ENCODE results near the gene OPRD1. TPM values are rescaled to one million over a fixed set of nuclear protein-coding genes. Genes with fewer than 3 reads are reported as not detected.
"Not testable (repeated sequence)": the region's sequence is repeated elsewhere in the genome, so short reads cannot be mapped to it uniquely, and the experiment has no call there.

Gene OPRD1
- total RNA-seq, 2 donors from 2014 or later, result not detected

DNA sequence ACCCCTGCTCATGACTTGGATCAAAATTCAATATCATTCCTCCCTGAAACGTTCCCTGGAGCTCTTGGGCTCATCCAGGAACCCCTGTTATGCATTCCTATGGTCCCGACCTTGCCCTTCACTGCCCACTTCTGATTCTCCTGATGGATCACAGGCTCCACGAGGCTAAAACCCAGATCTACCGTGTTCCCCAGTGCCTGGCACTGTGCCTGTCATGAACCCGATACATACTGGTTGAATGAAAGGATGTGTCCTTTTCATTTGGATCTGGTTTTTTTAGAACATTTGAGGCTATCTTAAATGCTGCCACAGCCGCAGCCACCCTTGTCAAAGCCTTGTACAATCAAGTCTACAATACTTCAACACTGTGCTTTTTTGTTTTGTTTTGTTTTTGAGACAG lies 22.2 kb upstream of the OPRD1 start:
- peaks cover 9% of the 10 kb centered on the region in 2 donors for H3K4me1 Mint-ChIP-seq (ENCODE audit: low read depth in 2 of 2)
- H3K9me3 Mint-ChIP-seq, result no peaks in the 10 kb centered on the region
- ATAC-seq (no peak), DNase-seq (ENCODE audit: low spot score) (no peak)
- H3K27me3 Mint-ChIP-seq, result no peaks in the 10 kb centered on the region
- no peak overlapping the region for H3K27ac Mint-ChIP-seq
- no peak overlapping the region for H3K4me3 Mint-ChIP-seq
- no peaks in the 10 kb centered on the region for H3K36me3 Mint-ChIP-seq

DNA sequence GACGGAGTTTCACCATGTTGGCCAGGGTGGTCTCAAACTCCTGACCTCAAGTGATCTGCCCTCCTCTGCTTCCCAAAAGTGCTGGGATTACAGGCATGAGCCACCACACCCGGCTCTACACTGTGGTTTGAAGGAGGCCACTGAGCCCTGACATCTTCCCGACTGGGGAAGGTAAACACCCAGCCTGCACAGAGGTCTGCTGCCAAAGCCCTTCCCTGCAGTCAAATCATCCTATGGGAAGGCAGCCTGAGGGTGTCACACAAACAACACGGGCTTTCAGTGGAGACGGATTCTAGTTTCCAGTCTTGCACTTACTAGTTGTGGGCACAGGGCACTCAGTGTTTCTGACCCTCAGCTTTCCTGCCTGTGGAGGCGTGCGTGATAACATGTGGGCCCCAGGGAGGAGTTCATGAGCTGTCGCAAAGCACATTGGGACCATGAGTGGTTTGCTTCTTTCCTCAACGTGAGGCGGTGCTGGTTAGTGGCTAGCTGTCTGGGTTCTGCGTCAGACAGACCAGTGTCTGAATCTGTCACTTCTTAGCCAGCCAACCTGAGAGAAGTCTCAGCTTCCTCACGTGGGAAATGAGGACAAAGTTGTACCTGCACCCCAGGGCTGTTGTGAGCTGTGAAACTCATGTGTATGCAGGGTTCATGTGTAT lies 21.5 kb upstream of the OPRD1 start:
- Mint-ChIP-seq H3K27me3 (no peaks in the 10 kb centered on the region), H3K4me3 (no peak overlapping the region), H3K9me3 (no peaks in the 10 kb centered on the region), H3K36me3 (no peaks in the 10 kb centered on the region), H3K4me1 (ENCODE audit: low read depth in 2 of 2) (peaks cover 2 to 3% of the 10 kb centered on the region in 2 donors), H3K27ac (no peak overlapping the region)
- ATAC-seq (no peak), DNase-seq (ENCODE audit: low spot score) (no peak)

GRCh38 chr1:28791929-28792328 lies 20.0 kb upstream of the OPRD1 start:
- not testable (repeated sequence) for DNase-seq (ENCODE audit: low spot score); H3K4me1 Mint-ChIP-seq (ENCODE audit: low read depth in 2 of 2); H3K36me3 Mint-ChIP-seq; H3K9me3 Mint-ChIP-seq; H3K4me3 Mint-ChIP-seq; H3K27me3 Mint-ChIP-seq; ATAC-seq; H3K27ac Mint-ChIP-seq

DNA sequence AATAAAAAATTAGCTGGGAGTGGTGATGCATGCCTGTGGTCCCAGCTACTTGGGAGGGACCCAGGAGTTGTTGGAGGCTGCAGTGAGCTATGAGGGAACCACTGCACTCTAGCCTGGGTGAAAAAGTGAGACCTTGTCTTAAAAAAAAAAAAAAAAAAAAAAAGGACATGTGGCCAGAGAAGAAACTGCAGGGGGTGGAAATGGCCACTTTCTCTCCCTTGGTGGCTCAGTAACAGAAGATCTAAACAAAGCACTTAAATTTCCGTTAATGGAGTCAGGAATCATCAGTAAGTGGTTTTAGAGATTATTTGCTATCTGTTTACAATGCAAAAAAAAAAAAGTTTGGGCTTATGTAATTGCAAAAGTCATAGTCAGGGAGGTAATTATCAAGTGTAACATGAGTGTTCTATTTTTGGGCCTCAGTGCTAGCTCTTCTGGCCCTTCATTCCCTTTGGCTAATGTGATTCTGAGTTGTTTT lies 19.3 kb upstream of the OPRD1 start:
- no peaks in the 10 kb centered on the region for H3K36me3 Mint-ChIP-seq
- no peak for DNase-seq (ENCODE audit: low spot score)
- H3K4me3 Mint-ChIP-seq, result no peak overlapping the region
- no peaks in the 10 kb centered on the region for H3K4me1 Mint-ChIP-seq (ENCODE audit: low read depth in 2 of 2)
- H3K9me3 Mint-ChIP-seq, result no peaks in the 10 kb centered on the region
- H3K27ac Mint-ChIP-seq, result no peak overlapping the region
- H3K27me3 Mint-ChIP-seq, result peaks cover 4 to 8% of the 10 kb centered on the region in 2 donors
- ATAC-seq, result no peak

DNA sequence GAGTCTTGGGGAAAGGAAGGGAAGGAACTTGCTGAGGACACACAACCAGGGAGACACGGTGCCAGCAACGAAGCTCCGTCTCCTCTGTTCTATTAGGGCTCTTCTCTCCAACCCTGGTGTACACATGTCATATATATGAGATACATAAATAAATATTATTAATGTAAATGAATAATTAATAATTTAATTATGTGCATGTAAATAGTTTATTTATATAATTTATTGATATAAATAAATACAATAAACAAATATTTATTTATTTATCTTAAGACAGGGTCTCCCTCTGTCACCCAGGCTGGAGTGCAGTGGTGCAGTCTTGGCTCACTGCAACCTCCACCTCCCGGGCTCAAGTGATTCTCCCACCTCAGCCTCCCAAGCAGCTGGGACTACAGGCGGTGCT lies 17.4 kb upstream of the OPRD1 start:
- not testable (repeated sequence) for H3K4me3 Mint-ChIP-seq; H3K9me3 Mint-ChIP-seq; H3K36me3 Mint-ChIP-seq; DNase-seq (ENCODE audit: low spot score); H3K4me1 Mint-ChIP-seq (ENCODE audit: low read depth in 2 of 2); H3K27ac Mint-ChIP-seq; ATAC-seq
- peaks cover 4 to 16% of the 10 kb centered on the region in 2 donors for H3K27me3 Mint-ChIP-seq

- H3K4me3 Mint-ChIP-seq, result no peak overlapping the region
- H3K4me1 Mint-ChIP-seq (ENCODE audit: low read depth in 2 of 2), result no peaks in the 10 kb centered on the region
- peaks cover 4 to 16% of the 10 kb centered on the region in 2 donors for H3K27me3 Mint-ChIP-seq
- H3K36me3 Mint-ChIP-seq, result no peaks in the 10 kb centered on the region
- H3K9me3 Mint-ChIP-seq, result no peaks in the 10 kb centered on the region
- DNase-seq (ENCODE audit: low spot score), result no peak
- H3K27ac Mint-ChIP-seq, result no peak overlapping the region
- ATAC-seq, result no peak
These were observed 15.4 kb upstream of the OPRD1 start for GRCh38 chr1:28796352-28797211.

GRCh38 chr1:28800324-28800723 lies 11.6 kb upstream of the OPRD1 start:
- Mint-ChIP-seq H3K4me1 (ENCODE audit: low read depth in 2 of 2) (no peaks in the 10 kb centered on the region), H3K4me3 (no peak overlapping the region), H3K27ac (no peak overlapping the region), H3K36me3 (no peaks in the 10 kb centered on the region), H3K27me3 (peaks cover 8 to 16% of the 10 kb centered on the region in 2 donors), H3K9me3 (no peaks in the 10 kb centered on the region)
- DNase-seq (ENCODE audit: low spot score) (no peak), ATAC-seq (no peak)

DNA sequence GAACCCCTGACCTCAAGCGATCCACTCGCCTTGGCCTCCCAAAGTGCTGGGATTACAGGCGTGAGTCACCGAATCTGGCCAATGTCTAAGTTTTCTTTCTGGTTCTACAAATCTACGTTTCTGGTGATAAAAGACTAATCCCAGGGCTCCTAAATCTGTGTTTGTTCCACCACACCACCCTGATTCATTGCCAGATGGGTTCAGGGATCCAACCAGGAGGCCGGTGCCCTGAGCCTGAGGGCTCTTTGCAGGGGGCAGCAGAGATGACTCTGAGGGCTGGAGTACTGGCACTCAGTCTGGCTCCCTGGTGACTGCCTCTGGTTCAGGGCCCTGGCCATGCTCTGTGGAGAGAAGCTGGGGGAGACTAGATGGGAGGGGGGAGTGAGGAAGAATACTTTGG lies 10.5 kb upstream of the OPRD1 start:
- Mint-ChIP-seq H3K36me3 (no peaks in the 10 kb centered on the region), H3K27ac (no peak overlapping the region), H3K4me1 (ENCODE audit: low read depth in 2 of 2) (no peaks in the 10 kb centered on the region), H3K4me3 (no peak overlapping the region), H3K9me3 (no peaks in the 10 kb centered on the region), H3K27me3 (peaks cover 4 to 11% of the 10 kb centered on the region in 2 donors)
- no peak for ATAC-seq
- DNase-seq (ENCODE audit: low spot score), result peak; percentile 6

DNA sequence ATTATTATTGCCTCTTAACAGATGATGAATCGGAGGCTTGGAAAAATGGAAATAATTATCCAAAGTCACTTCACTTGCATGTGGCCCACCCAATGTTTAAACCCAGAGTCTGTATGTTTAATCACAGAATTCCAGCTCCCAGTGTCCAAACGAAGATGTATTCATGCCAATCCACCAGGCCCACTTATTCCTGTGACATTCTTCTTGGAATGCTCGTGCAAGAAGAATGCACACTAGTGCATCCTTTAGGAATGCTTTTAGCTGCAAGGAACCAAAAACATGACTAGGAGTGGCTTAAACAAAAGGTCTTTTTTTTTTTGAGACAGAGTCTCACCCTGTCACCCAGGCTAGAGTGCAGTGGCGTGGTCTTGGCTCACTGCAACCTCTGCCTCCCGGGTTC lies 8.9 kb upstream of the OPRD1 start:
- Mint-ChIP-seq H3K36me3 (no peaks in the 10 kb centered on the region), H3K27ac (no peak overlapping the region), H3K9me3 (no peaks in the 10 kb centered on the region), H3K4me1 (ENCODE audit: low read depth in 2 of 2) (no peaks in the 10 kb centered on the region), H3K4me3 (no peak overlapping the region), H3K27me3 (peaks cover 7 to 9% of the 10 kb centered on the region in 2 donors)
- DNase-seq (ENCODE audit: low spot score) (no peak), ATAC-seq (no peak)

- H3K27ac Mint-ChIP-seq, result no peak overlapping the region
- peak; percentile 28 for DNase-seq (ENCODE audit: low spot score)
- peaks cover 5 to 7% of the 10 kb centered on the region in 2 donors for H3K27me3 Mint-ChIP-seq
- ATAC-seq, result no peak
- no peaks in the 10 kb centered on the region for H3K9me3 Mint-ChIP-seq
- H3K36me3 Mint-ChIP-seq, result no peaks in the 10 kb centered on the region
- no peak overlapping the region for H3K4me3 Mint-ChIP-seq
- H3K4me1 Mint-ChIP-seq (ENCODE audit: low read depth in 2 of 2), result no peaks in the 10 kb centered on the region
These were observed 8.3 kb upstream of the OPRD1 start for GRCh38 chr1:28803662-28804061.

GRCh38 chr1:28804071-28804470 lies 7.9 kb upstream of the OPRD1 start:
- Mint-ChIP-seq H3K27me3 (peaks cover 1 to 7% of the 10 kb centered on the region in 2 donors), H3K4me1 (ENCODE audit: low read depth in 2 of 2) (no peaks in the 10 kb centered on the region), H3K27ac (no peak overlapping the region), H3K36me3 (no peaks in the 10 kb centered on the region), H3K9me3 (no peaks in the 10 kb centered on the region), H3K4me3 (no peak overlapping the region)
- ATAC-seq (no peak), DNase-seq (ENCODE audit: low spot score) (peak; percentile 34)

DNA sequence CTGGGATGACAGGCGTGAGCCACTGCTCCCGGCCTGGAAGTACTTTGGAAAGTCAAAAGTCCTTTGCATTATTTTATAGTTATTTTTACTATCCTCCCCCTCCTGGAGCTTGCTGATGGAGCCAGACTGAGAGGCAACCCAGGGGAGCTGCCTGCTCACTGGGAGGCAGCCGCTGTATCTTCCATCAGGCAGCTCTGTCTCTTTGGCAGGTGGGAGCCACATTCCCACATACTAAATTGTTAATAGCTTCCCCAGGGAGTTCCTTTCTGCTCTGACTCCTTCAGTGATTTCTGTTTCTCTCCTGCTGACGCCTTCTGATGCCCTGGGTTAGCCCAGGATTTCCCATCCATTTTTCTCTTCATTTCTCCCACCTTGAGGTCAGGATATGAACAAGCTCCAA lies 4.9 kb upstream of the OPRD1 start:
- Mint-ChIP-seq H3K27me3 (peaks cover 21 to 23% of the 10 kb centered on the region in 2 donors), H3K9me3 (no peaks in the 10 kb centered on the region), H3K4me1 (ENCODE audit: low read depth in 2 of 2) (no peaks in the 10 kb centered on the region), H3K36me3 (no peaks in the 10 kb centered on the region), H3K4me3 (no peak overlapping the region), H3K27ac (no peak overlapping the region)
- ATAC-seq (no peak), DNase-seq (ENCODE audit: low spot score) (peak; percentile 13)

DNA sequence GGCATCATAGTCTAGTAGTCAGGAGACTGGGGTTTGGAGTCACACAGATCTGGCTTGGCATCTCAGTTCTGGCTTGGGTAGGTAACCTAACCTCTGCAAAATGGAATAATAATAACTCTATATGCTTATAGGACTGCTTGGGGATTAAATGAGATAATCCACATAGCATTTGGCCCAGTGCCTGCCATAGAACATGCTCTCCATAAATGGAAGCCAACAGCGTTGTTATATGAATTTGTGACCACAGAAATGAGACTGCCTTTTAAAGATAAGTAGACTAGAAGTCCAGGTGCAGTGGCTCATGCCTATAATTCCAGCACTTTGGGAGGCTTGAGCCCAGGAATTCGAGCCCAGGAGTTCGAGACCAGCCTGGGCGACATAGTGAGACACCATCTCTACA lies 4.0 kb upstream of the OPRD1 start:
- no peak overlapping the region for H3K4me3 Mint-ChIP-seq
- H3K36me3 Mint-ChIP-seq, result no peaks in the 10 kb centered on the region
- H3K27ac Mint-ChIP-seq, result no peak overlapping the region
- peaks cover 21 to 27% of the 10 kb centered on the region in 2 donors for H3K27me3 Mint-ChIP-seq
- H3K9me3 Mint-ChIP-seq, result no peaks in the 10 kb centered on the region
- H3K4me1 Mint-ChIP-seq (ENCODE audit: low read depth in 2 of 2), result no peaks in the 10 kb centered on the region
- ATAC-seq (no peak), DNase-seq (ENCODE audit: low spot score) (peak; percentile 8)

DNA sequence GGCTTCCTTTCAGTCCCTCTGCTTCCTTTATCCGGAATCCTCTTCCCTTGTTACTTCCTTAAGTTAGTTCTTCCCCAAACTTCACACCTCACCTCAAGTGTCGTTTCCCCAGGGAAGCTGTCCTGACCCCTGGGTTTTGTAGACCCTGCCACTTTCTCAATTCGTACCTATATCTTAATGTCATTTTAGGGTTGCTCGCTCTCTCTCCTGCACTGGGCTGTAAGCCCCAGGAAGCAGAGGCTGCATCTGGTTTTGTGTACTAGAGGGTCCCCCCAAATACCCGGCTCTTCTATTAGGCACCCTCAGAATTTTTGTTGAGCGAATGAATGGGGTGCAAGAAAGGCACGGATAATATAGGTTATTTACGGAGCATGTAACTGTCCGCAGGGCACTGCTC lies 603 bp upstream of the OPRD1 start:
- H3K4me1 Mint-ChIP-seq (ENCODE audit: low read depth in 2 of 2), result no peaks in the 10 kb centered on the region
- H3K9me3 Mint-ChIP-seq, result no peaks in the 10 kb centered on the region
- H3K36me3 Mint-ChIP-seq, result no peaks in the 10 kb centered on the region
- peaks cover 33 to 41% of the 10 kb centered on the region in 2 donors for H3K27me3 Mint-ChIP-seq
- DNase-seq (ENCODE audit: low spot score) (no peak), ATAC-seq (no peak)
- no peak overlapping the region for H3K4me3 Mint-ChIP-seq
- H3K27ac Mint-ChIP-seq, result no peak overlapping the region
